Panc1 (cell line): ENCODE data around the gene ASIC1. TPM values are rescaled to one million over a fixed set of nuclear protein-coding genes. Genes with fewer than 3 reads are reported as not detected.
"Not testable (repeated sequence)": the region's sequence is repeated elsewhere in the genome, so short reads cannot be mapped to it uniquely, and the experiment has no call there.

ENCODE experiments used
- ATAC-seq: fragments of 200-7000 bp; cut with Tn5 transposase; 2 replicates; pipeline ENCODE4 v1.9.1; 2020; ENCODE audit warnings: mild to moderate bottlenecking, moderate library complexity
- BruUV-seq: library from RNA; stranded (reverse); fragments of 400-500 nt; replicated peaks from 2 replicates; lab custom pipeline; 2021; lab: Mats Ljungman, UMichigan
- CTCF ChIA-PET: fragments of 300-600 bp; sonication (Branson Sonifier 250); formaldehyde crosslinking; loops from one replicate; lab custom pipeline; 2022; ENCODE audit warnings: antibody characterized with exemption; lab: Charles Lee
- POLR2A ChIA-PET: fragments of 300-600 bp; sonication (Branson Sonifier 250); formaldehyde crosslinking; loops from one replicate; lab custom pipeline; 2022; ENCODE audit warnings: antibody characterized with exemption; lab: Charles Lee
- DNase-seq: peaks from one replicate; pipeline ENCODE4 v3.0.0-alpha.2; 2010; ENCODE audit warnings: low read depth, low spot score
- H3K27ac ChIP-seq: 2 replicates; pipeline ENCODE4 v1.5.1; 2011; ENCODE audit warnings: mild to moderate bottlenecking, low read length, inconsistent platforms
- H3K27me3 ChIP-seq: fragments of 200-500 bp; sonication (Bioruptor generic); 2 replicates; pipeline ENCODE4 v1.6.0; 2014; ENCODE audit warnings: low read length, inconsistent platforms; ENCODE audit not compliant: control insufficient read depth, insufficient read depth
- H3K36me3 ChIP-seq: fragments of 200-500 bp; sonication (Bioruptor generic); 2 replicates; pipeline ENCODE4 v1.5.1; 2014; ENCODE audit warnings: inconsistent platforms, mild to moderate bottlenecking, low read length, moderate library complexity; ENCODE audit not compliant: control insufficient read depth, insufficient read depth
- H3K4me1 ChIP-seq: 2 replicates; pipeline ENCODE4 v1.5.1; 2011; ENCODE audit warnings: inconsistent platforms, mild to moderate bottlenecking, low read length, moderate library complexity; ENCODE audit not compliant: control insufficient read depth, insufficient read depth
- H3K4me3 ChIP-seq, 2 experiments: 2 replicates each; pipeline ENCODE4 v1.5.1; 2011 to 2012; ENCODE audit warnings: low read depth in 2 of 2, low read length in 2 of 2, mild to moderate bottlenecking in 2 of 2, inconsistent platforms in 1 of 2, moderate library complexity in 1 of 2
- H3K9me3 ChIP-seq: fragments of 200-500 bp; sonication (Bioruptor generic); 2 replicates; pipeline ENCODE4 v1.5.1; 2014; ENCODE audit warnings: low read depth, mild to moderate bottlenecking, inconsistent platforms, low read length, moderate library complexity; ENCODE audit not compliant: control insufficient read depth, insufficient read depth
- CTCF ChIP-seq: fragments of 450-650 bp; IDR thresholded peaks from 2 replicates; pipeline ENCODE4 v1.5.1; 2017; ENCODE audit warnings: mild to moderate bottlenecking
- POLR2AphosphoS5 ChIP-seq: IDR thresholded peaks from 2 replicates; pipeline ENCODE4 v1.6.1; 2012; ENCODE audit warnings: mild to moderate bottlenecking, low read depth, low read length, moderate library complexity
- REST ChIP-seq, 2 experiments: IDR thresholded peaks; 2 replicates each; pipeline ENCODE4 v1.6.1; 2011 to 2012; ENCODE audit warnings: low read depth in 2 of 2, control low read depth in 1 of 2, low read length in 1 of 2, mild to moderate bottlenecking in 1 of 2, moderate library complexity in 1 of 2; ENCODE audit not compliant: insufficient read depth in 1 of 2
- SIN3A ChIP-seq: IDR thresholded peaks from 2 replicates; pipeline ENCODE4 v1.6.1; 2012; ENCODE audit warnings: low read depth, mild to moderate bottlenecking, low read length, moderate library complexity, borderline replicate concordance; ENCODE audit not compliant: insufficient read depth
- TCF7L2 ChIP-seq: IDR thresholded peaks from 2 replicates; pipeline ENCODE4 v1.6.1; 2011; ENCODE audit warnings: mild to moderate bottlenecking, low read depth, low read length, inconsistent platforms
- in situ Hi-C: cut with HindIII; loops from 2 replicates; pipeline ENCODE4 v1.10.0; 2016; ENCODE audit warnings: low sequenced_read_pairs, low pct_unique_long_range_greater_than_20kb
- intact Hi-C: fragments of 100-400 bp; cut with micrococcal nuclease; formaldehyde crosslinking; loops from one replicate; pipeline ENCODE4 v1.10.0; 2022; ENCODE audit not compliant: unreplicated experiment
- total RNA-seq: library from RNA; stranded (reverse); gene quantifications from one replicate; pipeline ENCODE4 v1.2.1, GENCODE V29; 2021; ENCODE audit not compliant: unreplicated experiment

ASIC1 gene
- total RNA-seq, 1 experiment from 2014 or later, result 13.5 TPM

DNA sequence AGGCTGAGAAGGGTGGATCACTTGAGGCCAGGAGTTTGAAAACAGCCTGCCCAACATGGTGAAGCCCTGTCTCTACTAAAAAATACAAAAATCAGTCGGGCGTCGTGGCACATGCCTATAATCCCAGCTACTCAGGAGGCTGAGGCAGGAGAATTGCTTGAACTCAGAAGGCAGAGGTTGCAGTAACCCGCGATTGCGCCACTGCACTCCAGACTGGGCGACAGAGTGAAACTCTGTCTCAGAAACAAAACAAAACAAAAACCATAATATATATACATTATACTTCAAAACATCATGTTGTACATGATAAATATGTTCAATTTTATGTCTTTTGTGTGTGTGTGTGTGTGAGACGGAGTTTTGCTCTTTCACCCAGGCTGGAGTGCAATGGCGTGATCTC is 26.9 kb upstream of the ASIC1 start:
- H3K4me1 ChIP-seq, DNase-seq, in situ Hi-C loops, H3K27ac ChIP-seq, ATAC-seq, H3K27me3 ChIP-seq, BruUV-seq, H3K4me3 ChIP-seq, H3K9me3 ChIP-seq, H3K36me3 ChIP-seq, intact Hi-C loops: not testable (repeated sequence)
- ChIA-PET POLR2A (interaction anchor here (0.6 kb wide), 1 partner anchor 286 kb away, joined by 4 read pairs; no protein-coding TSS in a partner anchor), CTCF (interaction anchor here (0.6 to 0.9 kb wide), 2 partner anchors 9 to 1698 kb away, joined by 3 to 5 read pairs; no protein-coding TSS in a partner anchor)

GRCh38 chr12:50032515-50032853 is 24.9 kb upstream of the ASIC1 start:
- Histone ChIP-seq H3K4me3 (no peak overlapping the region), H3K36me3 (no peaks in the 10 kb centered on the region), H3K9me3 (no peaks in the 10 kb centered on the region), H3K27me3 (no peaks in the 10 kb centered on the region), H3K4me1 (no peaks in the 10 kb centered on the region), H3K27ac (no peak overlapping the region)
- DNase-seq (no peak), ATAC-seq (no peak)
- intact Hi-C loops, result no loop called here
- BruUV-seq, result no TSS peak
- TF ChIP-seq SIN3A, result no peak
- in situ Hi-C loops, result no loop called here
- ChIA-PET POLR2A (no interaction called here), CTCF (interaction anchor here (0.6 kb wide), 1 partner anchor 100 kb away, joined by 3 read pairs; no protein-coding TSS in a partner anchor)

DNA sequence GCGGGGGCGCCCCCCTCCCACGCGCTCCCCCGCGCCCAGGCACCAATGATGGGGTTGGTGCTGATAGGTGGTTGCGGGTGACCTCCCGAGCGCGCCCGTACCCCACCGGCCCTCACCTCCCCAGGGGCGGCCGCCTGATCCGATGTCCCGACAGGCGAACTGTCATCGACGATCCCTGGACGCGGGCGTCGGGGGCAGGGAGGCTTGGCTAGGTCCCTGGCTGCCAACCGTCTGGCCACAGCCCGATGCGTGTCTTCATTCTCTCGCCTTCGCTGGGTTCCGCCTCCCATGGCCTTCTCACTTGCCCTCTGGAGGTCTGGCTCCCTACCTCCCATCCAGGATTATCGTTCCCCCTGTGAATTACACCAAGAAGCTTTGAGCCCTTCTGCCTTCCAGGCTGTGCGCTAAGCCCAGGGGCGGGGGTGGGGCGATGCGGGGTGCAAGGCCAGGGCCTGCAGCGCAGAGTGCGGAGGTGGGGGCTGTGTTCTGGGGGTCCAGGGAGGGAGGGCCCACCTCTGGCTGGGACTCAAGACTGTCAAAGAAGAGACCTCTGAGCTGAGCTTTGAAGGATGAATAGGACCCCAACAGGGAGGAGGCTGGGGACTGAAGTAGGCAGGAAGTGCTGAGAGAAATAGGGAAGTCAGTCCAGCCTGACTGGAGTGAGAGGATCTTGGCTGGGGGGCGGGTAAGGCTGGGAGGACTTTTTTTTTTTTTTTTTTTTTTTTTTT is 24.4 kb upstream of the ASIC1 start:
- in situ Hi-C loops, result no loop called here
- TF ChIP-seq POLR2AphosphoS5 (no peak), REST (IDR thresholded peaks at IDR 0.05; ENCODE audit: insufficient read depth in 1 of 2, low read depth in 2 of 2, low read length in 1 of 2) (no peak), TCF7L2 (no peak), CTCF (no peak), SIN3A (no peak)
- DNase-seq (no peak), ATAC-seq (no peak)
- Histone ChIP-seq H3K9me3 (no peaks in the 10 kb centered on the region), H3K4me3 (no peak overlapping the region), H3K27me3 (no peaks in the 10 kb centered on the region), H3K27ac (no peak overlapping the region), H3K4me1 (no peaks in the 10 kb centered on the region), H3K36me3 (no peaks in the 10 kb centered on the region)
- intact Hi-C loops, result no loop called here
- ChIA-PET CTCF (interaction anchor here (0.6 kb wide), 1 partner anchor 100 kb away, joined by 3 read pairs; no protein-coding TSS in a partner anchor), POLR2A (no interaction called here)
- BruUV-seq, result no TSS peak
